HepG2 (cell line): ENCODE data around the gene CCDC80. TPM values are rescaled to one million over a fixed set of nuclear protein-coding genes. Genes with fewer than 3 reads are reported as not detected.

Experiments
- ATAC-seq: fragments of 200-7000 bp; cut with Tn5 transposase; 3 replicates; pipeline ENCODE4 v1.9.1; 2020; ENCODE audit warnings: mild to moderate bottlenecking, moderate library complexity
- BruUV-seq: library from RNA; stranded (reverse); fragments of 400-500 nt; replicated peaks from 2 replicates; lab custom pipeline; 2021; lab: Mats Ljungman, UMichigan
- CTCF ChIA-PET: fragments of 300-600 bp; formaldehyde crosslinking; extraction: SDS; loops from one replicate; lab custom pipeline; 2021; ENCODE audit warnings: low total read pairs, inconsistent platforms, low intra/inter-chr PET ratio; lab: Yijun Ruan, JAX
- POLR2A ChIA-PET: fragments of 350-600 bp; sonication (Branson Sonifier 250); formaldehyde crosslinking; loops from one replicate; lab custom pipeline; 2020; ENCODE audit warnings: antibody characterized with exemption, inconsistent platforms; lab: Yijun Ruan, JAX
- DNase-seq: peaks from one replicate; pipeline ENCODE4 v3.0.0-alpha.2; 2015; ENCODE audit warnings: low spot score
- FAIRE-seq: peaks from 3 replicates; lab custom pipeline; 2011; peaks lifted over from hg19 to GRCh38; lab: Jason Lieb, UNC
- H2AFZ ChIP-seq: one replicate; pipeline ENCODE4 v1.6.1; 2011; ENCODE audit warnings: low read length, inconsistent platforms
- H3K27ac ChIP-seq: fragments of 300-600 bp; 3 replicates; pipeline ENCODE4 v1.8.0; 2011; ENCODE audit warnings: mixed run types, mild to moderate bottlenecking, mixed read lengths, low read length, inconsistent platforms; ENCODE audit not compliant: insufficient read depth; ENCODE audit errors: extremely low read length
- H3K27me3 ChIP-seq, 2 experiments: fragments of 200-600 bp in 1 of 2; 2 replicates in 1 of 2; 3 replicates in 1 of 2; pipeline versions ENCODE4 v1.6.0 to v1.8.0; 2011; ENCODE audit warnings: low read length in 2 of 2, mild to moderate bottlenecking in 2 of 2, moderate library complexity in 2 of 2, inconsistent platforms in 1 of 2; ENCODE audit not compliant: insufficient read depth in 2 of 2, control insufficient read depth in 1 of 2
- H3K36me3 ChIP-seq, 2 experiments: fragments of 200-600 bp in 1 of 2; replicated peaks in 1 of 2; 2 replicates in 1 of 2; 3 replicates in 1 of 2; pipeline versions ENCODE4 v1.5.1 to v1.8.0; 2011; ENCODE audit warnings: low read length in 2 of 2, inconsistent platforms in 1 of 2; ENCODE audit not compliant: insufficient read depth in 2 of 2, control insufficient read depth in 1 of 2
- H3K4me1 ChIP-seq: 2 replicates; pipeline ENCODE4 v1.5.1; 2012; ENCODE audit warnings: low read length, inconsistent platforms; ENCODE audit not compliant: insufficient read depth
- H3K4me2 ChIP-seq: 2 replicates; pipeline ENCODE4 v1.6.0; 2011; ENCODE audit warnings: low read depth, low read length, inconsistent platforms
- H3K4me3 ChIP-seq, 3 experiments: fragments of 200-600 bp in 1 of 3; sonication (generic), shearing (Covaris generic) in 1 of 3; replicated peaks in 1 of 3; 2 replicates each; pipeline ENCODE4 v1.5.1; 2011 to 2016; ENCODE audit warnings: low read length in 3 of 3, inconsistent platforms in 2 of 3, low read depth in 2 of 3, mild to moderate bottlenecking in 2 of 3, control low read depth in 1 of 3, mixed read lengths in 1 of 3; ENCODE audit not compliant: insufficient read depth in 1 of 3
- H3K79me2 ChIP-seq: one replicate; pipeline ENCODE4 v1.6.1; 2011; ENCODE audit warnings: low read length, inconsistent platforms; ENCODE audit not compliant: insufficient read depth
- H3K9ac ChIP-seq: 2 replicates; pipeline ENCODE4 v1.6.0; 2011; ENCODE audit warnings: mild to moderate bottlenecking, low read depth, low read length, inconsistent platforms; ENCODE audit not compliant: insufficient read depth
- H3K9me3 ChIP-seq: 2 replicates; pipeline ENCODE4 v1.5.1; 2012; ENCODE audit warnings: mild to moderate bottlenecking, low read length
- H4K20me1 ChIP-seq: 2 replicates; pipeline ENCODE4 v1.6.0; 2011; ENCODE audit warnings: inconsistent platforms, mild to moderate bottlenecking, low read length, moderate library complexity; ENCODE audit not compliant: insufficient read depth
- CHD2 ChIP-seq: IDR thresholded peaks from 2 replicates; pipeline ENCODE4 v1.6.1; 2011; ENCODE audit warnings: low read depth, low read length, improper control_type of control experiment
- CREBL2 ChIP-seq: sonication (generic); formaldehyde crosslinking; IDR thresholded peaks from 2 replicates; pipeline ENCODE4 v1.8.1; 2023; ENCODE audit warnings: missing genetic modification reagents, mild to moderate bottlenecking, borderline replicate concordance
- ETV6 ChIP-seq: sonication (generic); formaldehyde crosslinking; conservative IDR thresholded peaks from 2 replicates; pipeline ENCODE4 v1.4.0; 2020; ENCODE audit warnings: missing genetic modification reagents
- FOSL2 ChIP-seq: sonication (generic); formaldehyde crosslinking; IDR thresholded peaks from 2 replicates; pipeline ENCODE4 v1.4.0; 2020; ENCODE audit warnings: missing genetic modification reagents
- HMG20A ChIP-seq: IDR thresholded peaks from 2 replicates; pipeline ENCODE4 v1.6.1; 2016; ENCODE audit warnings: borderline replicate concordance
- HOMEZ ChIP-seq: IDR thresholded peaks from 2 replicates; pipeline ENCODE4 v1.6.1; 2016; ENCODE audit warnings: low read depth
- MAFF ChIP-seq: IDR thresholded peaks from 2 replicates; pipeline ENCODE4 v1.6.1; 2011; ENCODE audit warnings: low read depth, low read length, improper control_type of control experiment
- PRMT3 ChIP-seq: sonication (generic); formaldehyde crosslinking; IDR thresholded peaks from 2 replicates; pipeline ENCODE4 v1.8.1; 2022; ENCODE audit warnings: low read depth, mild to moderate bottlenecking, moderate library complexity, missing genetic modification reagents, borderline replicate concordance
- U2AF1 ChIP-seq: fragments of 200-400 bp; formaldehyde crosslinking; optimal IDR thresholded peaks from 2 replicates; pipeline ENCODE3; 2017; ENCODE audit warnings: mild to moderate bottlenecking, low read depth, low read length
- YEATS4 ChIP-seq: sonication (generic); formaldehyde crosslinking; IDR thresholded peaks from 2 replicates; pipeline ENCODE4 v1.4.0; 2020; ENCODE audit warnings: missing genetic modification reagents, borderline replicate concordance
- ZFX ChIP-seq: sonication (generic); formaldehyde crosslinking; IDR thresholded peaks from 2 replicates; pipeline ENCODE4 v1.4.0; 2020; ENCODE audit warnings: mild to moderate bottlenecking, low read depth, missing genetic modification reagents, moderate library complexity
- ZFY ChIP-seq: sonication (generic); formaldehyde crosslinking; IDR thresholded peaks from 2 replicates; pipeline ENCODE4 v1.4.0; 2020; ENCODE audit warnings: missing genetic modification reagents
- ZKSCAN5 ChIP-seq: sonication (generic); formaldehyde crosslinking; IDR thresholded peaks from 2 replicates; pipeline ENCODE4 v1.5.1; 2020; ENCODE audit warnings: mild to moderate bottlenecking, missing genetic modification reagents
- ZNF124 ChIP-seq: sonication (generic); formaldehyde crosslinking; IDR thresholded peaks from 2 replicates; pipeline ENCODE4 v1.4.0; 2020; ENCODE audit warnings: missing genetic modification reagents
- ZNF33B ChIP-seq: sonication (generic); formaldehyde crosslinking; IDR thresholded peaks from 2 replicates; pipeline ENCODE4 v1.5.1; 2020; ENCODE audit warnings: mild to moderate bottlenecking, missing genetic modification reagents
- ZNF431 ChIP-seq: sonication (generic); formaldehyde crosslinking; IDR thresholded peaks from 2 replicates; pipeline ENCODE4 v1.9.0; 2022; ENCODE audit warnings: missing genetic modification reagents, low read depth, mild to moderate bottlenecking, borderline replicate concordance
- ZNF792 ChIP-seq: IDR thresholded peaks from 2 replicates; pipeline ENCODE4 v1.6.1; 2016
- WGBS: methylation state at CpG from one replicate; pipeline ENCODE4 v1.1.6; 2017; ENCODE audit warnings: low lambda C conversion rate; 5-methylcytosine and 5-hydroxymethylcytosine counted together
- in situ Hi-C: cut with HindIII; loops from 2 replicates; pipeline ENCODE4 v1.10.0; 2017; ENCODE audit warnings: low pct_unique_long_range_greater_than_20kb; ENCODE audit not compliant: extremely low pct_ligation_motif_present
- intact Hi-C: fragments of 100-400 bp; cut with micrococcal nuclease; formaldehyde crosslinking; loops from one replicate; pipeline ENCODE4 v1.10.0; 2022; ENCODE audit not compliant: unreplicated experiment
- polyA plus RNA-seq, 8 experiments: library from polyadenylated mRNA; depleted of rRNA in 3 of 8; stranded (reverse) in 7 of 8; unstranded in 1 of 8; fragments of >200 nt; fragmentation: Illumina TruSeq in 4 of 8; extraction: Trizol in 4 of 8; gene quantifications; 2 replicates each; pipeline versions ENCODE4 v1.2.1 to v1.2.3, GENCODE V29; 2011 to 2016; ENCODE audit warnings: low read depth in 4 of 8, missing spikeins in 1 of 8, mixed read lengths in 1 of 8; ENCODE audit not compliant: insufficient read depth in 1 of 8
- total RNA-seq, 5 experiments: library from RNA; depleted of rRNA; stranded (reverse); fragments of >200 nt; fragmentation: Illumina TruSeq; extraction: Trizol; gene quantifications; 2 replicates each; pipeline ENCODE4 v1.2.3, GENCODE V29; 2016; ENCODE audit warnings: low read depth in 1 of 5
- TF ChIP-seq, protein P1 (sequence below): sonication (generic); formaldehyde crosslinking; IDR thresholded peaks from 2 replicates; pipeline ENCODE4 v1.5.0; 2020; ENCODE audit warnings: missing genetic modification reagents
- TF ChIP-seq, protein P2 (sequence below): sonication (generic); formaldehyde crosslinking; IDR thresholded peaks from 2 replicates; pipeline ENCODE4 v1.8.0; 2023; ENCODE audit warnings: mild to moderate bottlenecking, missing genetic modification reagents

CCDC80 gene
- total and polyA plus RNA-seq, 2 of the 13 experiments (the other 11 are each of a cell fraction or from before 2014, with no cell fraction given): not detected

DNA sequence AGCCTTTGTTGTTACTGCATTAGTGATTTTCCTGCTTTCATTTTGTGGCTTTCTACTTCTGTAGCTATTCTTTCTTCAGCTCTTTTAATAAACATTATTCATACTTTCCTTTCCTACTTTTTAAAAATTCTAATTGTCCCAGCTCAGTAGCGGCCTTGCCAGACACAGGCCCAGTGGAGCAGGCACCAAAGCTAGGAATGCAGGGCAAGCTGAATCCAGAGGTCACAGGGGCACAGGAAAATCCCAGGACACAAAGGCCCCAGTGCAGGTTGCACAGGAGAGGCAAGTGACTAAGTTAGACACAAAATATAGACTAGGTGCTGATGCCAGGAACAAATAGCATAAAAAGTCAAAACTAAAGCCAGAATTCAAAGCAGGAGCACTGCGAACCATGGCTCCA is 49.0 kb upstream of the CCDC80 start:
- intact Hi-C loops: no loop called here
- POLR2A ChIA-PET: no interaction called here
- Histone ChIP-seq H3K27me3 (no peaks in the 10 kb centered on the region), H3K4me2 (no peak overlapping the region), H2AFZ (no peak overlapping the region), H3K27ac (no peak overlapping the region), H3K4me3 (no peak overlapping the region), H3K79me2 (no peaks in the 10 kb centered on the region), H3K9me3 (no peaks in the 10 kb centered on the region), H3K9ac (no peak overlapping the region), H3K4me1 (no peaks in the 10 kb centered on the region), H3K36me3 (no peaks in the 10 kb centered on the region), H4K20me1 (no peaks in the 10 kb centered on the region)
- no peak for FAIRE-seq
- 67% methylated on average over 2 of the region's 2 CpGs for WGBS
- in situ Hi-C loops: no loop called here
- no peak for TF ChIP-seq ZNF431 (CRISPR knock-in tag)
- TF ChIP-seq ZFX: no peak
- no peak for TF ChIP-seq ZNF33B (CRISPR knock-in tag)
- TF ChIP-seq ZNF792 (CRISPR knock-in tag): no peak
- TF ChIP-seq MAFF: no peak
- TF ChIP-seq, protein P1, sequence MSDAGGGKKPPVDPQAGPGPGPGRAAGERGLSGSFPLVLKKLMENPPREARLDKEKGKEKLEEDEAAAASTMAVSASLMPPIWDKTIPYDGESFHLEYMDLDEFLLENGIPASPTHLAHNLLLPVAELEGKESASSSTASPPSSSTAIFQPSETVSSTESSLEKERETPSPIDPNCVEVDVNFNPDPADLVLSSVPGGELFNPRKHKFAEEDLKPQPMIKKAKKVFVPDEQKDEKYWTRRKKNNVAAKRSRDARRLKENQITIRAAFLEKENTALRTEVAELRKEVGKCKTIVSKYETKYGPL (CRISPR knock-in tag): no peak
- no peak for TF ChIP-seq HMG20A (CRISPR knock-in tag)
- TF ChIP-seq YEATS4 (CRISPR knock-in tag): no peak
- no peak for ATAC-seq
- DNase-seq: no peak
- BruUV-seq: no TSS peak
- CTCF ChIA-PET: no interaction called here

DNA sequence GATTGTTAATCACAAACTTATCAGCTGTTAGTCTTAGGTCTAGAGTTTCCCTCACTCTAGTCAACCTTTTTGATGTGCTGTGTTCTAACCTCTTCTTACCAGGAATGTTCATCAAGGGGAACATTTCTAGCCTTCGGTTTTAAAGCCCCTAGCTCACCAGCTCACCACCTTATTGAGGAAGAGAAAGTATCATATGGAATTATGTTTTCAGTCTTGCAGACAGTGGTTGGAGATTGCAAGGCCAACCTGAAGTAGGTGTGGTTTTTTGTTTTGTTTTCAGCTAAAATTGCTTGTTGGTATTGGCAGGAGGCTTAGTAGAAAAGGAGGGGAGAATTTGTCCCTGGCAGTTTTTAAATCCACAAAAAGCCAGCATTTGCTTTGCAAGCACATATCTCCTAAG is 48.4 kb upstream of the CCDC80 start:
- WGBS: 0% methylated on average over 1 of the region's 1 CpG
- Histone ChIP-seq H2AFZ (no peak overlapping the region), H3K4me3 (no peak overlapping the region), H3K9me3 (no peaks in the 10 kb centered on the region), H3K4me2 (no peak overlapping the region), H3K4me1 (no peaks in the 10 kb centered on the region), H3K36me3 (no peaks in the 10 kb centered on the region), H3K27me3 (no peaks in the 10 kb centered on the region), H3K27ac (no peak overlapping the region), H3K79me2 (no peaks in the 10 kb centered on the region), H4K20me1 (no peaks in the 10 kb centered on the region), H3K9ac (no peak overlapping the region)
- DNase-seq: no peak
- ChIA-PET CTCF (no interaction called here), POLR2A (no interaction called here)
- in situ Hi-C loops: no loop called here
- no TSS peak for BruUV-seq
- no peak for ATAC-seq
- no peak for FAIRE-seq
- intact Hi-C loops: no loop called here
- no peak for TF ChIP-seq ETV6 (CRISPR knock-in tag)
- TF ChIP-seq FOSL2 (CRISPR knock-in tag): no peak
- no peak for TF ChIP-seq ZNF124 (CRISPR knock-in tag)
- TF ChIP-seq, protein P2, sequence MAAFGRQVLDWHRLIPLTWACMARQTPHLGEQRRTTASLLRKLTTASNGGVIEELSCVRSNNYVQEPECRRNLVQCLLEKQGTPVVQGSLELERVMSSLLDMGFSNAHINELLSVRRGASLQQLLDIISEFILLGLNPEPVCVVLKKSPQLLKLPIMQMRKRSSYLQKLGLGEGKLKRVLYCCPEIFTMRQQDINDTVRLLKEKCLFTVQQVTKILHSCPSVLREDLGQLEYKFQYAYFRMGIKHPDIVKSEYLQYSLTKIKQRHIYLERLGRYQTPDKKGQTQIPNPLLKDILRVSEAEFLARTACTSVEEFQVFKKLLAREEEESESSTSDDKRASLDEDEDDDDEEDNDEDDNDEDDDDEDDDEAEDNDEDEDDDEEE (CRISPR knock-in tag): no peak
- TF ChIP-seq ZFY (CRISPR knock-in tag): no peak
- TF ChIP-seq CREBL2: no peak
- TF ChIP-seq ZKSCAN5: no peak
- no peak for TF ChIP-seq HOMEZ (CRISPR knock-in tag)
- TF ChIP-seq PRMT3 (CRISPR knock-in tag): no peak
- no peak for TF ChIP-seq CHD2
- TF ChIP-seq U2AF1: no peak
